Left ventricle myocardium inferior (tissue), 1 donor: Measurements from ENCODE around the gene CHP2. TPM values are rescaled to one million over a fixed set of nuclear protein-coding genes. Genes with fewer than 3 reads are reported as not detected.

Experiments used
- DNase-seq: peaks from one replicate; pipeline ENCODE4 v3.0.0-alpha.2; 2020
- H3K27ac ChIP-seq: fragments of 200-600 bp; replicated peaks from 2 replicates; pipeline ENCODE4 v1.8.0; 2021
- H3K27me3 ChIP-seq: fragments of 200-600 bp; 2 replicates; pipeline ENCODE4 v1.8.0; 2021; ENCODE audit warnings: low read depth
- H3K36me3 ChIP-seq: fragments of 200-600 bp; 2 replicates; pipeline ENCODE4 v1.8.0; 2021
- H3K4me1 ChIP-seq: fragments of 200-600 bp; 2 replicates; pipeline ENCODE4 v1.8.0; 2021
- H3K4me3 ChIP-seq: fragments of 200-600 bp; 2 replicates; pipeline ENCODE4 v1.8.0; 2021; ENCODE audit warnings: mild to moderate bottlenecking, moderate library complexity
- H3K9me3 ChIP-seq: fragments of 200-600 bp; replicated peaks from 2 replicates; pipeline ENCODE4 v1.8.0; 2021
- intact Hi-C: fragments of 100-400 bp; cut with micrococcal nuclease; formaldehyde crosslinking; loops from one replicate; pipeline ENCODE4 v1.11.0; 2022
- total RNA-seq: library from RNA; stranded (reverse); fragmentation: NEBNext Ultra II Directional; extraction: Animal tissue kit (Norgen Biotek cat#: 25700); gene quantifications from one replicate; pipeline ENCODE4 v1.2.1, GENCODE V29; 2021
- TF ChIP-seq, protein P1 (sequence below): fragments of 200-600 bp; IDR thresholded peaks from 2 replicates; pipeline ENCODE4 v1.8.0; 2021; ENCODE audit warnings: antibody characterized with exemption, mild to moderate bottlenecking, borderline replicate concordance
- donor health status: DM: no; HTN: yes; CAD: no; lungs with severe emphysema.

Gene CHP2
- total RNA-seq, 1 donor from 2014 or later = not detected

DNA sequence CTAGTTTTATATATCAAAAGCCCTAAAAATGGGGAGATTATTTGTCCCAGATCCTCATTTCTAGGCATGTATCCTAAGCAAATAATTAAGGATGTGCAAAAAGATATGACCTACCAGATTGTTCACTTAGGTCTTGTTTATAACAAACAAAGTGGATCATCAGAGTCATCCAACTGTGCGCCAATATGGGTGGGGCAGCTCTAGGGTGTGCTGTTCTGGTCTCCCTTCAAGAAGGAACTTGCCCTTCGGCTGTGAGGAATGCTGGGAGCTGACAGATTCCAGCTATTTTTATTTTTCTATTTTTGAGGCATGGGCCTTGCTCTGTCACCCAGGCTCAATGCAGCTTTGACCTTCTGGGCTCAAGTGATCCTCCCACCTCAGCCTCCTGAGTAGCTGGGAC is 13.8 kb downstream of the CHP2 start:
- H3K9me3 ChIP-seq = peaks cover 4% of the 10 kb centered on the region
- H3K27me3 ChIP-seq = peaks cover 18% of the 10 kb centered on the region
- DNase-seq = no peak
- intact Hi-C loops = no loop called here
- H3K4me1 ChIP-seq = no peaks in the 10 kb centered on the region
- TF ChIP-seq, protein P1, sequence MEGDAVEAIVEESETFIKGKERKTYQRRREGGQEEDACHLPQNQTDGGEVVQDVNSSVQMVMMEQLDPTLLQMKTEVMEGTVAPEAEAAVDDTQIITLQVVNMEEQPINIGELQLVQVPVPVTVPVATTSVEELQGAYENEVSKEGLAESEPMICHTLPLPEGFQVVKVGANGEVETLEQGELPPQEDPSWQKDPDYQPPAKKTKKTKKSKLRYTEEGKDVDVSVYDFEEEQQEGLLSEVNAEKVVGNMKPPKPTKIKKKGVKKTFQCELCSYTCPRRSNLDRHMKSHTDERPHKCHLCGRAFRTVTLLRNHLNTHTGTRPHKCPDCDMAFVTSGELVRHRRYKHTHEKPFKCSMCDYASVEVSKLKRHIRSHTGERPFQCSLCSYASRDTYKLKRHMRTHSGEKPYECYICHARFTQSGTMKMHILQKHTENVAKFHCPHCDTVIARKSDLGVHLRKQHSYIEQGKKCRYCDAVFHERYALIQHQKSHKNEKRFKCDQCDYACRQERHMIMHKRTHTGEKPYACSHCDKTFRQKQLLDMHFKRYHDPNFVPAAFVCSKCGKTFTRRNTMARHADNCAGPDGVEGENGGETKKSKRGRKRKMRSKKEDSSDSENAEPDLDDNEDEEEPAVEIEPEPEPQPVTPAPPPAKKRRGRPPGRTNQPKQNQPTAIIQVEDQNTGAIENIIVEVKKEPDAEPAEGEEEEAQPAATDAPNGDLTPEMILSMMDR = no peak
- H3K27ac ChIP-seq = no peak overlapping the region
- H3K36me3 ChIP-seq = no peaks in the 10 kb centered on the region
- H3K4me3 ChIP-seq = no peak overlapping the region

DNA sequence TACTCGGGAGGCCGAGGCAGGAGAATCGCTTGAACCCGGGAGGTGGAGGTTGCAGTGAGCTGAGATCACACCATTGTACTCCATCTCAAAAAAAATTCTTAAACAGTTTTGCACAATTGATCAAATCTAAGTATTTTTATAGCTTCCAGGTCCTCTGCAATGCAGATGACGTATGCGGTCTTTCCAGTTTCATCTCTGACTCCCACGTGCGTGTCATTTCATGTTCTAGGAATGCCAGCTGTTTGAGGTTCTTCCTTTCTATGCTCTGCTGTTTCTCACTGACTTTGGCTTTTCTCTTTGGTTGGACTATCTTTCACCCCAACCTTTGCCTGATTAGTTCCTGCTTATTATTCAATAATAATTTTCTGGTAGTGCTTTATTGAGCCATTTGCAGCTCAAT is 16.2 kb downstream of the CHP2 start:
- intact Hi-C loops = no loop called here
- Histone ChIP-seq H3K27me3 (peaks cover 33% of the 10 kb centered on the region), H3K4me1 (no peaks in the 10 kb centered on the region), H3K27ac (no peak overlapping the region), H3K4me3 (no peak overlapping the region), H3K36me3 (no peaks in the 10 kb centered on the region), H3K9me3 (peaks cover 1% of the 10 kb centered on the region)
- TF ChIP-seq, protein P1 = no peak
- DNase-seq = no peak

DNA sequence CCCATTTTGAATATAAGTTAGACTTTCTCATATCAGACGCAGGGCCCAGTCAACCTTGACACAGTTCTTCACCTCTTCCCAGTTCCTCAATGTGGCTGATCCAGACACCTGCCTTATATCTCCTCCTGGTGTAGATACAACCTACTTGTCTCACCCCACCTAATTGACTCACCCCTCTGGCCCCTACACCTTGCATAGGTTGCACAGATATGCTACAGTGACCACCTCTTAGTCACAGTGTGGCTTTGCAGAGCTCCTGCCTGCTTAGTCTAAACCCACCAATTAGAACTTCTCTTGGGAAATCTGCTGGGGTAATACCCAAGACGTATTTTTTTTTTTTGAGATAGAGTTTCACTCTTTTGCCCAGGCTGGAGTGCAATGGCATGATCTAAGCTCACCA is 16.8 kb downstream of the CHP2 start:
- intact Hi-C loops = no loop called here
- Histone ChIP-seq H3K36me3 (no peaks in the 10 kb centered on the region), H3K4me1 (no peaks in the 10 kb centered on the region), H3K27ac (no peak overlapping the region), H3K4me3 (no peak overlapping the region), H3K27me3 (peaks cover 37% of the 10 kb centered on the region), H3K9me3 (no peaks in the 10 kb centered on the region)
- DNase-seq = no peak
- TF ChIP-seq, protein P1 = no peak

GRCh38 chr16:23773339-23773738 is 18.5 kb downstream of the CHP2 start:
- intact Hi-C loops = no loop called here
- no peaks in the 10 kb centered on the region for H3K4me1 ChIP-seq
- H3K4me3 ChIP-seq = no peak overlapping the region
- DNase-seq = no peak
- H3K36me3 ChIP-seq = no peaks in the 10 kb centered on the region
- H3K9me3 ChIP-seq = no peaks in the 10 kb centered on the region
- TF ChIP-seq, protein P1 = no peak
- H3K27ac ChIP-seq = no peak overlapping the region
- H3K27me3 ChIP-seq = peaks cover 37% of the 10 kb centered on the region

- Histone ChIP-seq H3K36me3 (no peaks in the 10 kb centered on the region), H3K27ac (no peak overlapping the region), H3K4me1 (no peaks in the 10 kb centered on the region), H3K9me3 (no peaks in the 10 kb centered on the region), H3K4me3 (no peak overlapping the region), H3K27me3 (peaks cover 67% of the 10 kb centered on the region)
- TF ChIP-seq, protein P1 = no peak
- intact Hi-C loops = no loop called here
- DNase-seq = no peak
Measured at GRCh38 chr16:23781176-23781575, 26.4 kb downstream of the CHP2 start.

- TF ChIP-seq, protein P1 = no peak
- no peaks in the 10 kb centered on the region for H3K36me3 ChIP-seq
- peaks cover 77% of the 10 kb centered on the region for H3K27me3 ChIP-seq
- no peak overlapping the region for H3K27ac ChIP-seq
- DNase-seq = no peak
- H3K4me3 ChIP-seq = no peak overlapping the region
- intact Hi-C loops = no loop called here
- no peaks in the 10 kb centered on the region for H3K9me3 ChIP-seq
- H3K4me1 ChIP-seq = no peaks in the 10 kb centered on the region
Measured at GRCh38 chr16:23784811-23785447, 30.1 kb downstream of the CHP2 start.
